22Rv1 (cell line): ENCODE measurements around the gene SRP68.

ENCODE experiments used
- H3K27ac ChIP-seq: fragments of 450-650 bp; 2 replicates; pipeline ENCODE4 v1.5.1; 2017
- ZFX ChIP-seq: fragments of 450-650 bp; IDR thresholded peaks from 2 replicates; pipeline ENCODE4 v1.6.1; 2017; ENCODE audit warnings: antibody characterized with exemption, borderline replicate concordance
- TF ChIP-seq, protein P1 (sequence below): fragments of 450-650 bp; IDR thresholded peaks from 2 replicates; pipeline ENCODE4 v1.5.1; 2017; ENCODE audit warnings: mild to moderate bottlenecking

SRP68 gene

DNA sequence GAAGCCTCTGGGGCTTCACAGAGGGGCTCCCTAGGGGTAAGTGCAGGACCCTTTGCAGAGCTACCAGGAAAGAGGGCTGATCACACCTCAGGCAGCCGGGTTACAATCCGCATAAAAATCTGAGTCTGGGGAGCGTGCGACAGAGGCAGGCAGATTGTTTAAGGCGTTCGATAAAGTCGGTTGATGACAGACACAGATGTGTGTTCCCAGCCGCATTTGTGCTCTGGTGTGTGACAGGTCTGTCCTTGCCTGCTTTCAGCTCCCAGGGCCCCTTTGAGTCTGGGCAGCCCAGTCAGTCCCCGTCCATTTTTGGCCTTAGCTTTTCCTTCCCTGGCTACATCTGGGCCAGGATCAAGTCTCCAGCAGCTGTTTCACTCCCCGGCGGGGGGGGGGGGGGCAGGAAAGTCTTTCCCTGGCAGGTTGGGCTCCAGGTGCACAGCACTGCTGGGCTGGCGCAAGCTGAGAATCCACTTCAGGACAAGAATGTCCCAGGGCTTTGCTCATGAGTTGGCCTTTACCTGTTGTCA lies 5.3 kb upstream of the SRP68 start:
- no peak overlapping the region for H3K27ac ChIP-seq
- TF ChIP-seq, protein P1, sequence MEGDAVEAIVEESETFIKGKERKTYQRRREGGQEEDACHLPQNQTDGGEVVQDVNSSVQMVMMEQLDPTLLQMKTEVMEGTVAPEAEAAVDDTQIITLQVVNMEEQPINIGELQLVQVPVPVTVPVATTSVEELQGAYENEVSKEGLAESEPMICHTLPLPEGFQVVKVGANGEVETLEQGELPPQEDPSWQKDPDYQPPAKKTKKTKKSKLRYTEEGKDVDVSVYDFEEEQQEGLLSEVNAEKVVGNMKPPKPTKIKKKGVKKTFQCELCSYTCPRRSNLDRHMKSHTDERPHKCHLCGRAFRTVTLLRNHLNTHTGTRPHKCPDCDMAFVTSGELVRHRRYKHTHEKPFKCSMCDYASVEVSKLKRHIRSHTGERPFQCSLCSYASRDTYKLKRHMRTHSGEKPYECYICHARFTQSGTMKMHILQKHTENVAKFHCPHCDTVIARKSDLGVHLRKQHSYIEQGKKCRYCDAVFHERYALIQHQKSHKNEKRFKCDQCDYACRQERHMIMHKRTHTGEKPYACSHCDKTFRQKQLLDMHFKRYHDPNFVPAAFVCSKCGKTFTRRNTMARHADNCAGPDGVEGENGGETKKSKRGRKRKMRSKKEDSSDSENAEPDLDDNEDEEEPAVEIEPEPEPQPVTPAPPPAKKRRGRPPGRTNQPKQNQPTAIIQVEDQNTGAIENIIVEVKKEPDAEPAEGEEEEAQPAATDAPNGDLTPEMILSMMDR: no peak
- TF ChIP-seq ZFX: no peak

DNA sequence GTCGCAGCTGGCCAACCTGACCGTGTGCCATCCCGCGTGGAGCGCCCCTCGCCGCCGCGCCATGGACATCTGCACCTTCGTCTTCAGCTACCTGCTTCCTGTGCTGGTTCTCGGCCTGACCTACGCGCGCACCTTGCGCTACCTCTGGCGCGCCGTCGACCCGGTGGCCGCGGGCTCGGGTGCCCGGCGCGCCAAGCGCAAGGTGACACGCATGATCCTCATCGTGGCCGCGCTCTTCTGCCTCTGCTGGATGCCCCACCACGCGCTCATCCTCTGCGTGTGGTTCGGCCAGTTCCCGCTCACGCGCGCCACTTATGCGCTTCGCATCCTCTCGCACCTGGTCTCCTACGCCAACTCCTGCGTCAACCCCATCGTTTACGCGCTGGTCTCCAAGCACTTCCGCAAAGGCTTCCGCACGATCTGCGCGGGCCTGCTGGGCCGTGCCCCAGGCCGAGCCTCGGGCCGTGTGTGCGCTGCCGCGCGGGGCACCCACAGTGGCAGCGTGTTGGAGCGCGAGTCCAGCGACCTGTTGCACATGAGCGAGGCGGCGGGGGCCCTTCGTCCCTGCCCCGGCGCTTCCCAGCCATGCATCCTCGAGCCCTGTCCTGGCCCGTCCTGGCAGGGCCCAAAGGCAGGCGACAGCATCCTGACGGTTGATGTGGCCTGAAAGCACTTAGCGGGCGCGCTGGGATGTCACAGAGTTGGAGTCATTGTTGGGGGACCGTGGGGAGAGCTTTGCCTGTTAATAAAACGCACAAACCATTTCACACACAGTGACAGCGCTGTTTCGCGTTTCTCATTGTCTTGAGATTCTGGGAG lies 4.7 kb upstream of the SRP68 start:
- H3K27ac ChIP-seq: no peak overlapping the region
- TF ChIP-seq ZFX: no peak
- TF ChIP-seq, protein P1: no peak

DNA sequence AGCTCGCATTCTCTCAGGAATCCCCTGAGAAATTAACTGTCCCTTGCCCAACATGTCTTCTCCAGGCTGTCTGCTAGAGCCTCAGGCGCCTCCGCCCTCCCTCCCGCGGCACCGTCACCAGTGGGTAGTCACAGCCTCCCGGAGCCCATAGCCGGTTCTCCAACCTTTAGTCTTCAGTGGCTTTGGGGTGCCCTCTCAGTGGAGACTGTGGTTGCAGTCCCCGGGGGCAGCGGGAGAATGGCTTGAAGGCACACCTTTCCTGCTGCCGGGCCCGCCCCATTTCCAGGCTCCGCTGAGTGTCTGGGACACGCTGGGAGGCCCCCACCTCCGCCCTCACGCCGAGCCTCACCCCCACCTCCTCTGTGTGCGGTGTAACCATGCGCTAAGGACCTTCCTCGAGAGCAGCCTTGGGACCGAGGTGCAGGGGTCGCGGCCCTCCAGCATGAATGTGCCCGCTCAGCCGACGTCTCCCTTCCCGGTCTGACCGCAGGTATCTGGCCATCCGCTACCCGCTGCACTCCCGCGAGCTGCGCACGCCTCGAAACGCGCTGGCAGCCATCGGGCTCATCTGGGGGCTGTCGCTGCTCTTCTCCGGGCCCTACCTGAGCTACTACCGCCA lies 3.9 kb upstream of the SRP68 start:
- TF ChIP-seq, protein P1: no peak
- TF ChIP-seq ZFX: no peak

DNA sequence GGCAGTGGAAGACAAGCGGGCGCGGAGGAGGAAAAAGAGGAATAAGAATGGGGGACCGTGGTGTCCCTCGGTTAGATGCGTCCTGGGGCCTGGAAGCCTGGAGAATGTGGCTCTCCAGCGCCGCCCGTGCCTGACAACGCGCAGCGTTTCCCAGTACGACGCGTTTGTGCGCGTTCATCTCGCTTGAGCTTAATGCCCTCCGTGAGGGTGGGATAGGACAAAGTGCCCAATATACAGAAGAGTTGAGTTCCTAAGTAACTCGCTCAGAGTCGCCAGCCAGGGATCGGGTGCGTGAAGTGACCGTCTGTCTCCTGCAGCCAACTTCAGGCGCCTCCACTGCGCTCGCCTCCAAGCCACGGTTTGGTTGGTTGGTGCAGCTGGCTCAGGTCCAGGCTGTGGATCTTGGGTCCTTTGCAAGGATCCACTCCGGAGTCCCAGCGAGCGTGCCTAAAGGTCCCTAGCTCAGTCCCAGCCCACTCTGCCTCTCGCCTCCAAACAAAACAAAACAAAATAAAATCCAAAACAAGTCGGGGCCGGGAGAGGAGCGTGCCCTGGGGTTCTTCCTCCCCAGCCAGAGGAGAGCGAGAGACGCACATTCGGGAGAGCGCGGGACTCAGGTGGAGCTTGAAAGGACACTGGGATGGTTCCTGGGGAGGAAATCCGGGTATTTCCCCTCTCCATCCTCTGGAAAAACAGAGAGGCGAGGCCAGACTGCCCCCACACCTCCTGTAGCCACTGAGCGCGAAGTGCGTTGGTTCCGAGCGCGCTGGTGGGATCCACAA lies 3.2 kb upstream of the SRP68 start:
- no peak overlapping the region for H3K27ac ChIP-seq
- TF ChIP-seq ZFX: no peak
- TF ChIP-seq, protein P1: peak; percentile 70

More for the DNA sequence above, 3.9 kb upstream of the SRP68 start:
- no peak overlapping the region for H3K27ac ChIP-seq

DNA sequence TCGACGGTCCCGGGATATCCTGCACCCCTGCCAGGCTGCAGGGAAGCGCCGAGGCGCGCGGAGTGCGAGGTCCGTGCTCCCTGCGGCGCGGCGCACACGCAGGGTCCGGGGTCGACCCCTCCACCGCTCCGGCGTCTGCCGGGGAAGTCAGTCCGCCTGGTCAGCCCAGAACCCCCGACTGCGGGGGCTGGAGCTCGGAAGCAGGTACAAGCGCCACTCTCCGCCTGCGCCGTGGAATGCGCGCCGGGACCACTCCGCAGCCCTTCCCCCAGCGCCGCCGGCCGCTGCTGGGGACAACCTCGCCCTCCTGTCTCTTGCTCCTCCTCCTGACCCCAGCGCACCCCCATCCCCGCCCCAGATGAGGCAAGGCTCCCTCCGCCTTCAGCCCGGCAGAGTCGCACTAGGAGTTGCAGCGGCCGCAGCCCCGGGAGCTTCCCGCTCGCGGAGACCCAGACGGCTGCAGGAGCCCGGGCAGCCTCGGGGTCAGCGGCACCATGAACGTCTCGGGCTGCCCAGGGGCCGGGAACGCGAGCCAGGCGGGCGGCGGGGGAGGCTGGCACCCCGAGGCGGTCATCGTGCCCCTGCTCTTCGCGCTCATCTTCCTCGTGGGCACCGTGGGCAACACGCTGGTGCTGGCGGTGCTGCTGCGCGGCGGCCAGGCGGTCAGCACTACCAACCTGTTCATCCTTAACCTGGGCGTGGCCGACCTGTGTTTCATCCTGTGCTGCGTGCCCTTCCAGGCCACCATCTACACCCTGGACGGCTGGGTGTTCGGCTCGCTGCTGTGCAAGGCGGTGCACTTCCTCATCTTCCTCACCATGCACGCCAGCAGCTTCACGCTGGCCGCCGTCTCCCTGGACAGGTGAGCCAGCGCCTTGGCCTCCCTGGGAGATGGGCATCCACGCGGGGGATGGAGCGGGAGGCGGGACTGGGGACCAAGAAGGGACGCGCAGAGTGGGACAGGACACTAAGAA lies 2.4 kb upstream of the SRP68 start, which contains the start of gene GALR2:
GALR2 (plus strand) TSS at position 392 of the 974 bp plus-strand sequence; CDS start at position 495, 103 bp downstream.
- no peak for TF ChIP-seq ZFX
- TF ChIP-seq, protein P1: no peak
- no peak within 1 kb of the TSS for H3K27ac ChIP-seq

DNA sequence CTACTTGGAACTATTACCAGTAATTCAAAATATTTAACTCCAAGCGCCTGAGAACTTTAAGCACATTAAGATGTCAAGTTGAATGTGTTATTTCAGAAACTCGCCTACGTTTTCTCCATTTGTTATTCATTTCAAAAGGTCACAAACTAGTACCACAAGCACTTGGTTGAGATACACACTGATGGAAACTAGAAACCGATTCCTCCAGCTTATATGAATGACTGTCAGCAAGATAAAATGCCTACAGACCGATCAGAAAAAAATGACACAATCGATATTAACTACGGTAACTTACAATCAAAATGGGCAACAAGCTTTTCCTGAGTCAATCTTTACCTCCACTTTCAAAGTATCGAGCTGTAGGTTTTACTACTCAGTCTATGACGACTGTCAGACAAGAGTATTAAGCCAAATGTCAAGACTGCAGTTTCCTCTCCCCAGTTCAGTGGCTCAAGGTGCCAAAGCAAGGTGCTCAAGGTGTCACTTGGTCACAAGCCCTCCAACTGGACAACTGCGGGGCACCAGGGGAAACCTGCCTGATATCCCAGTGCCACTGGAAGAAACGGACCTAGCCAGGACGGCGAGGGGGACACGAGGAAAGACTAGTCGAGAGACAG lies 678 bp downstream of the SRP68 start:
- peak overlapping the region; percentile 62 for H3K27ac ChIP-seq
- TF ChIP-seq, protein P1: no peak
- TF ChIP-seq ZFX: no peak
